Mucosa of descending colon (tissue), 3 donors: ENCODE data around the gene SPINT2. TPM values are rescaled to one million over a fixed set of nuclear protein-coding genes. Genes with fewer than 3 reads are reported as not detected.
A peak's percentile ranks its signal among the peaks of the same experiment; 100 is the strongest.

Source experiments
- ATAC-seq: fragments of 200-7000 bp; cut with Tn5 transposase; one replicate; pipeline ENCODE4 v1.9.1; 2020; ENCODE audit warnings: mild to moderate bottlenecking, moderate library complexity
- DNase-seq, 3 donors: peaks; one replicate each; pipeline ENCODE4 v3.0.0-alpha.2; 2020
- H3K36me3 ChIP-seq: fragments of 200-600 bp; one replicate; pipeline ENCODE4 v1.8.0; 2021; ENCODE audit warnings: low read depth, mild to moderate bottlenecking
- H3K4me1 ChIP-seq: fragments of 200-600 bp; one replicate; pipeline ENCODE4 v1.8.0; 2021; ENCODE audit warnings: low read depth, mild to moderate bottlenecking
- H3K4me3 ChIP-seq: fragments of 200-600 bp; one replicate; pipeline ENCODE4 v1.8.0; 2021; ENCODE audit warnings: mild to moderate bottlenecking
- H3K9me3 ChIP-seq: fragments of 200-600 bp; one replicate; pipeline ENCODE4 v1.8.0; 2021; ENCODE audit warnings: mild to moderate bottlenecking
- CTCF ChIP-seq: fragments of 200-600 bp; IDR thresholded peaks from one replicate; pipeline ENCODE4 v1.8.0; 2022; ENCODE audit warnings: antibody characterized with exemption, mild to moderate bottlenecking
- intact Hi-C, 2 donors: fragments of 100-400 bp; cut with DNase I in 1 of 2; cut with micrococcal nuclease in 1 of 2; formaldehyde crosslinking; loops; one replicate each; pipeline versions ENCODE4 v1.11.0 to v1.11.1; 2022; cut with DNase I, micrococcal nuclease
- total RNA-seq, 3 donors: library from RNA; stranded (reverse); fragmentation: NEBNext Ultra II Directional in 2 of 3; extraction: Animal tissue kit (Norgen Biotek cat#: 25700) in 2 of 3; gene quantifications; one replicate each; pipeline versions ENCODE4 v1.2.1 to v1.2.4, GENCODE V29; 2021 to 2023
- donor health status: DM: no; HTN: no; CAD: no; lungs with moderate emphysema.
- donor health status: DM: no; HTN: no; CAD: no.
- donor health status: DM: no; HTN: yes; CAD: no.

SPINT2 gene
- total RNA-seq, 3 donors from 2014 or later = 355 to 802 (median 787) TPM

GRCh38 chr19:38315657-38316476, 51.5 kb downstream of the SPINT2 start, which contains the start of gene YIF1B:
TSS of gene YIF1B (minus strand) at chr19:38315947. CDS start at chr19:38315917, 30 bp downstream.
- Histone ChIP-seq H3K36me3 (peaks cover 5% of the 10 kb centered on the region), H3K4me1 (peaks cover 18% of the 10 kb centered on the region), H3K9me3 (no peaks in the 10 kb centered on the region), H3K4me3 (peak within 1 kb of the TSS; percentile 18)
- peak; percentile 97 to 98 (median 97) for DNase-seq
- TF ChIP-seq CTCF = no peak
- peak; percentile 91 for ATAC-seq
- intact Hi-C loops = no loop called here

GRCh38 chr19:38316477-38317067, 52.2 kb downstream of the SPINT2 start:
- Histone ChIP-seq H3K4me3 (peak overlapping the region; percentile 18), H3K36me3 (peaks cover 5% of the 10 kb centered on the region), H3K9me3 (no peaks in the 10 kb centered on the region), H3K4me1 (peaks cover 18% of the 10 kb centered on the region)
- DNase-seq (no peak), ATAC-seq (no peak)
- TF ChIP-seq CTCF = no peak
- intact Hi-C loops = no loop called here

GRCh38 chr19:38317104-38317612, 52.8 kb downstream of the SPINT2 start:
- Histone ChIP-seq H3K9me3 (no peaks in the 10 kb centered on the region), H3K4me3 (no peak overlapping the region), H3K4me1 (peaks cover 18% of the 10 kb centered on the region), H3K36me3 (peaks cover 5% of the 10 kb centered on the region)
- no peak for DNase-seq
- intact Hi-C loops = no loop called here
- no peak for TF ChIP-seq CTCF
- no peak for ATAC-seq

- Histone ChIP-seq H3K36me3 (peaks cover 5% of the 10 kb centered on the region), H3K9me3 (no peaks in the 10 kb centered on the region), H3K4me1 (peaks cover 18% of the 10 kb centered on the region), H3K4me3 (no peak overlapping the region)
- TF ChIP-seq CTCF = no peak
- no peak for DNase-seq
- ATAC-seq = no peak
- intact Hi-C loops = no loop called here
Measured at GRCh38 chr19:38318660-38319059, 54.3 kb downstream of the SPINT2 start.

- no peaks in the 10 kb centered on the region for H3K9me3 ChIP-seq
- peaks cover 5% of the 10 kb centered on the region for H3K36me3 ChIP-seq
- H3K4me1 ChIP-seq = peaks cover 18% of the 10 kb centered on the region
- intact Hi-C loops = no loop called here
- ATAC-seq (peak; percentile 56), DNase-seq (peak; percentile 86 to 89 (median 88))
- H3K4me3 ChIP-seq = peak within 1 kb of the TSS; percentile 23
- TF ChIP-seq CTCF = no peak
Measured at GRCh38 chr19:38319421-38320258, 55.3 kb downstream of the SPINT2 start, which contains the start of gene KCNK6. TSS of gene KCNK6 (plus strand) at chr19:38319845. CDS start at chr19:38319951, 106 bp downstream.
